HG03565 (cell line): ENCODE results near the gene CNOT1.
"Not testable (repeated sequence)": the region's sequence is repeated elsewhere in the genome, so short reads cannot be mapped to it uniquely, and the experiment has no call there.

Source experiments
- ATAC-seq: cut with Tn5 transposase; IDR thresholded peaks from one replicate; pipeline ENCODE4 v1.9.1; 2021; ENCODE audit warnings: mild to moderate bottlenecking, moderate library complexity; ENCODE audit not compliant: unreplicated experiment

The CNOT1 gene

GRCh38 chr16:58629733-58630640, at the start of gene CNOT1:
Gene CNOT1 (minus strand): TSS chr16:58629826. CDS start chr16:58599337, 30,489 bp downstream.
- peak; percentile 88 for ATAC-seq

GRCh38 chr16:58678716-58679115, 49.1 kb upstream of the CNOT1 start:
- no peak for ATAC-seq

DNA sequence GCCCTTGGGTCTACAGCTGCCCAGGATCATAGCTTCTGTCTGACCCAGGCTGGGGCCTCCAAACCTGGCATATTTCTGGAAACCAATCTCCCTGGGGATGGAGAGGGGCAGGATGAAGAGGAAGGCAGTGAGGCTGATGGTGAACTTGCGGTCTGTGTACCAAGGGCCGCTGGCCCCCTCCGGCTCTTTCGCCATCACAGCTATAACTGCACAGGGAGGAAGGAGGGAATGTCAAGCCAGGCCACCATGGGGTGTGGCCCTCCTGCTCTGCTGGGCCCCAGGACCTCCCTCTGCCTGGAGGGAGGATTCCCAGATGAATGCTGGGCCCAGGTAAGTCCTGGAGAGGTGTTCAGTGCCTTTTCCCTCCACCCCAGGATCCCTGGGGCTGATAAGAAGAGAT, 48.6 kb upstream of the CNOT1 start:
- ATAC-seq = no peak

DNA sequence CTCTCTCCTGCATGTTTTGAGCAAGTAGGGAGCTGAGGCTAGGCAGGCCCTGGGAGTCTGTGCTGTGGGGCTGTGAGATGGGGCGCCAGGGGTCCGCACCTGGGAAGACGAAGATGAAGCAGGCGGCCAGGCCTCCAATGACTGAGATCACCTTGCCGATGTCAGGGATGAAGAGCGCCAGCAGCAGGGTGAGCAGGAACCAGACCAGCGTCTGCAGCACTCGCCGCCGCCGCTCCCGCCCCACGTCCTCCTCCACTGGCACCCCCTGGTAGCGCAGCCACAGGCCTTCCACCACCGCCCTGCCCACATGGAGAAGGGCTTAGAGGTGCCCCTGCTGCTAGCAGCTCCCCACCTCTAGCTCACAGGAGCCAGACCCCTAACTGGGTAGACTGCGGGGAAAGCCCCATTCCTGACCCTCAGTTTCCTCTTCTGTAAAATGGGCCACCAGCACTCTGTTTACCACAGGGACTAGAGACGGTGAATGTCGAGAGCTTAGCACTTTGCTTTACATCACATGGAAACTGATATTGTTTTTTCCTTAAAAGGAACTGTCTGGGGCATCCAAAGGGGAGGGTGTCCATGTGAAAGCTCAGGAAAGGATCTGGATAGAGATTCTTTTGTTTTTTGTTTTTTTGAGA, 41.4 kb upstream of the CNOT1 start:
- ATAC-seq = no peak

- ATAC-seq = no peak
Measured at GRCh38 chr16:58670177-58670576, 40.6 kb upstream of the CNOT1 start.

GRCh38 chr16:58665200-58665599, 35.6 kb upstream of the CNOT1 start:
- ATAC-seq = no peak

GRCh38 chr16:58661199-58661830, 31.7 kb upstream of the CNOT1 start:
- peak; percentile 85 for ATAC-seq

DNA sequence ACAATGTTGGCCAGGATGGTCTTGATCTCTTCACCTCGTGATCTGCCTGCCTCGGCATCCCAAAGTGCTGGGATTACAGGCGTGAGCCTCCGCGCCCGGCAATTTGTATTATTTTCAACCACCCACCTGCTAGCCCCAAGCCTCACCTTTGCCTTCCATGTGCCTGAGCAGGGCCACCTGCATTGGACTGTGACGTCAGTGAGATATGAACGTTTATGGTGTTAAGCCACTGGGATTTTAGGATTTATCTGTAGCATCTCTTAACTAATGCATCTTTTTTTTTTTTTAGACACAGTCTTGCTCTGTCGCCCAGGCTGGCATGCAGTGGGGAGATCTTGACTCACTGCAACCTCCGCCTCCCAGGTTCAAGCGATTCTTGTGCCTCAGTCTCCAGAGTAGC, 30.3 kb upstream of the CNOT1 start:
- ATAC-seq = not testable (repeated sequence)

DNA sequence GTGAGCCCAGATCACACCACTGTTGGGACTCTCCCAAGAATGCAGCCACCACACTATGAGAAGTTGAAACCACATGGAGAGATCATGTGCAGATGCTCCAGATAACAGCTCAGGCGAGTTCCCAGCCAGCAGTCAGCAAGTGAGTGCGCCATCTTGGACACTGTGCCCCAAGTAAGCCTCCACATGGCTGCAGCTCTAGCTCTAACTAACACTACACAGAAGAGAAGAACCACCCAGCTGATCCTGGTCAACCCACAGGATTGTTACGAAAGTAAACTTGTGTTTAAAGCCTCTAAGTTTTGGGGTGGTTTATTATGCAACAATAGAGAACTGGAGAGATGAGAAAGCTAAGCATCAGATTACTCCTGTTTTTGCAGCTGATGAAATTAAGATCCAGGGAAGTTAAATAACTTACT, 29.2 kb upstream of the CNOT1 start:
- no peak for ATAC-seq

GRCh38 chr16:58656899-58657298, 27.3 kb upstream of the CNOT1 start:
- ATAC-seq = no peak

- no peak for ATAC-seq
Measured at GRCh38 chr16:58655215-58655596, 25.6 kb upstream of the CNOT1 start.

DNA sequence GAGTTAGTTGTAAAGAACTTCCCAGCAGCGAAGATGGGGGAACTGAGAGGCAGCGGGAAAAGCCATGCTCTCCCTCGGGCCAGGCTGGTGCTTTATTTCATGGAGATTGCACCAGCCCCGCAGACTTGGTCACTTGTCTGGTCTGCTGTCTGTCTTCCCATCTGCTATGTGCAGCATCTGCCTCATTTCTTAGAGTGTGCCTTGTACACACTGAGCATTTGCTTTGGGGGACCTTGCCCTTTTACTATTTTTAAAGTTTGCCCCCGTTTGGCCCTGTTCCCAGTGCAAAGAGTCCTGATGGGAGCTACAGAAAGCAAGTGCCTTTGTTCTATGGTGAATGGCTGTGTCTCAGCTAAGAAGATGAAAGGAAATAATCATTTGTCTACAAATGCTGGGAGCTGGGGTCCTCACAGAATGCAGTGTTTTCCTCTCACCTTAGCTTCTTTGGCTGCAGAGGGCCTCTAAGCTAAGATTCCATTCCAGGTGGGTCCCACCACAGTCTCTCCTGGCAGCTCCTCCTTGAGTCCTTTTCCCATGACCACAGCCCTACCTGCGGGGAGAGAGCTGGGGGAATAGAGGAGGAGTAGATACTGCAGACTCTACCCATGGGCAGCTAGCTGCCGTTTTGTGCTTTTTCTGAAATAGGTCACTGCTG, 25.1 kb upstream of the CNOT1 start:
- ATAC-seq = no peak

DNA sequence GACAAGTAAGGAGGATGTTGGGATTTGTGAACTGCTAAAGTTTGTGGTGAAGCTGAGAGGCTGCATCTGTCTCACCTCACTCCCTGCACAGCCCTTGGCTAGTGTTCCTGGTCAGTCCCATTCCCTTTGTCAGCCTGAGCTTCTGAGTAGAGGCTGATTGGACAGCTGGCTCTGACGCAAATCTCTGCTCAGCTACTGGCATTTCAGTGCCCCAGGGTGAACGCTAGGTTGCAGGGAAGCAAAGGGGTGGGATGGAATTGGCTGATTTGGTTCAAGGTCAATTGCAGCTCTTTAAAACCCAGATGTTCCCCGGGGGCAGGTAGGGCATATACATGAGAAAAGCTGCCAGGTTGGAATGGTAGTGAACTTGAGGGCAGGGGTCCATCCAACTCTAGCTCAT, 23.1 kb upstream of the CNOT1 start:
- ATAC-seq = no peak

GRCh38 chr16:58651965-58652348, 22.3 kb upstream of the CNOT1 start:
- ATAC-seq = no peak

- no peak for ATAC-seq
Measured at GRCh38 chr16:58649707-58650106, 20.1 kb upstream of the CNOT1 start.

- no peak for ATAC-seq
Measured at GRCh38 chr16:58647107-58647506, 17.5 kb upstream of the CNOT1 start.

- no peak for ATAC-seq
Measured at GRCh38 chr16:58644765-58645487, 15.3 kb upstream of the CNOT1 start.

DNA sequence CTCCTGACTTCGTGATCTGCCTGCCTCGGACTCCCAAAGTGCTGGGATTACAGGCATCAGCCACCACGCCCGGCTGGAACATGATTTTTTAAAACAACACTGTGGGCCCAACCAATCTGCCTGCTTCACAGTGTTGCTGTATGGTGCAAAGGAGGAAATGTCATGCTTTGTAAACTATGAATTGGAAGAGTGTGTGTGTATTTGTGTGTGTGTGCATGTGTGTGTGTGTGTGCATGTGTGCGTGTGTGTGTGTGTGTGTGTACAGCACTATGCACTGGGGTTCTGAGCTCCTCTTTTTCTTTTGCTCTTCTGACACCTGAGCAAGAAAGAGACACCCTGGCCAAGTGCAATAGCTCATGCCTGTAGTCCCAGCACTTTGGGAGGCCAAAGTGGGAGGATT, 14.5 kb upstream of the CNOT1 start:
- ATAC-seq = no peak

GRCh38 chr16:58640949-58641348, 11.3 kb upstream of the CNOT1 start:
- no peak for ATAC-seq

DNA sequence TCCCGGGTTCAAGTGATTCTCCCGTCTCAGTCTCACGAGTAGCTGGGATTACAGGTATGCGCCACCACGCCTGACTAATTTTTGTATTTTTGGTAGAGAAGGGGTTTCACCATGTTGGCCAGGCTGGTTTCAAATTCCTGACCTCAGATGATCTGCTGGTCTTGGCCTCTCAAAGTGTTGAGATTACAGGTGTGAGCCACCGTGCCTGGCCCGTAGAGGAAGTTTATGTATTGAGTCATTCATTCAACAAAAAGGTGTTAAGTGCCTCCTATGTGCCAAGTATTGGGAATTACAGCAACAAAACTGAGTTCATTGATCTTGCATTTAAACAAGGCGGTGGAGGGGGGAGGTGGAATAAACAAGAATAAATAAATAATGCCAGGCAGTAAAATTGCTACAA, 10.2 kb upstream of the CNOT1 start:
- no peak for ATAC-seq

GRCh38 chr16:58639230-58639629, 9.6 kb upstream of the CNOT1 start:
- no peak for ATAC-seq
